HepG2 (cell line): Measurements from ENCODE around the gene STK11. TPM values are rescaled to one million over a fixed set of nuclear protein-coding genes. Genes with fewer than 3 reads are reported as not detected.
A peak's percentile ranks its signal among the peaks of the same experiment; 100 is the strongest.

ENCODE experiments used
- ASH2L ChIP-seq: fragments of 300-600, 200-600 bp; sonication (generic); IDR thresholded peaks from 2 replicates; pipeline ENCODE4 v1.7.0; 2017; ENCODE audit warnings: low read depth, mild to moderate bottlenecking, moderate library complexity, mixed read lengths, low read length; ENCODE audit not compliant: insufficient read length
- ATAD3A ChIP-seq: sonication (generic); formaldehyde crosslinking; IDR thresholded peaks from 2 replicates; pipeline ENCODE4 v1.4.0; 2020; ENCODE audit warnings: missing genetic modification reagents
- ATF6 ChIP-seq: sonication (generic); formaldehyde crosslinking; conservative IDR thresholded peaks from 2 replicates; pipeline ENCODE4 v1.4.0; 2020; ENCODE audit warnings: missing genetic modification reagents
- ATM ChIP-seq: fragments of 450-650 bp; IDR thresholded peaks from 2 replicates; pipeline ENCODE4 v1.7.1; 2017; ENCODE audit warnings: mild to moderate bottlenecking, borderline replicate concordance
- ELF1 ChIP-seq: sonication (generic); formaldehyde crosslinking; IDR thresholded peaks from 2 replicates; pipeline ENCODE4 v1.4.0; 2020; ENCODE audit warnings: missing genetic modification reagents
- FOXA3 ChIP-seq: IDR thresholded peaks from 2 replicates; pipeline ENCODE4 v1.6.1; 2016; ENCODE audit warnings: missing genetic modification reagents, missing compliant biosample characterization
- HNRNPH1 ChIP-seq: fragments of 200-400 bp; formaldehyde crosslinking; optimal IDR thresholded peaks from 2 replicates; pipeline ENCODE3; 2017; ENCODE audit warnings: mild to moderate bottlenecking, low read depth, low read length
- HNRNPL ChIP-seq: fragments of 200-400 bp; formaldehyde crosslinking; IDR thresholded peaks from 2 replicates; pipeline ENCODE4 v1.6.1; 2017; ENCODE audit warnings: mild to moderate bottlenecking, low read depth, low read length
- MBD4 ChIP-seq: IDR thresholded peaks from 2 replicates; pipeline ENCODE4 v1.6.1; 2012; ENCODE audit warnings: low read length, inconsistent platforms, borderline replicate concordance
- MIER3 ChIP-seq: IDR thresholded peaks from 2 replicates; pipeline ENCODE4 v1.6.1; 2016; ENCODE audit warnings: missing compliant biosample characterization, borderline replicate concordance
- NR2F2 ChIP-seq: IDR thresholded peaks from 2 replicates; pipeline ENCODE4 v1.6.1; 2012; ENCODE audit warnings: low read depth, inconsistent platforms, borderline replicate concordance
- PATZ1 ChIP-seq: sonication (generic); formaldehyde crosslinking; IDR thresholded peaks from 2 replicates; pipeline ENCODE4 v1.4.0; 2020; ENCODE audit warnings: missing genetic modification reagents
- PRPF4 ChIP-seq: fragments of 200-400 bp; formaldehyde crosslinking; IDR thresholded peaks from 2 replicates; pipeline ENCODE4 v1.6.1; 2016; ENCODE audit warnings: low read length, low read depth; ENCODE audit not compliant: poor library complexity, severe bottlenecking
- REST ChIP-seq, 2 experiments: IDR thresholded peaks; 2 replicates each; pipeline ENCODE4 v1.6.1; 2011 to 2012; ENCODE audit warnings: low read length in 2 of 2, borderline replicate concordance in 1 of 2, low read depth in 1 of 2, mild to moderate bottlenecking in 1 of 2, moderate library complexity in 1 of 2
- SOX6 ChIP-seq, 2 experiments: fragments of 450-650 bp in 1 of 2; sonication (generic) in 1 of 2; formaldehyde crosslinking in 1 of 2; IDR thresholded peaks; 2 replicates each; pipeline versions ENCODE4 v1.4.0 to v1.6.1; 2017 to 2020; ENCODE audit warnings: antibody characterized with exemption in 1 of 2, mild to moderate bottlenecking in 1 of 2, missing genetic modification reagents in 1 of 2
- SSRP1 ChIP-seq: IDR thresholded peaks from 2 replicates; pipeline ENCODE4 v1.6.1; 2016; ENCODE audit warnings: control low read depth
- THAP8 ChIP-seq: sonication (generic); formaldehyde crosslinking; IDR thresholded peaks from 2 replicates; pipeline ENCODE4 v1.5.1; 2020; ENCODE audit warnings: missing genetic modification reagents, mild to moderate bottlenecking, borderline replicate concordance
- ZNF234 ChIP-seq: sonication (generic); formaldehyde crosslinking; conservative IDR thresholded peaks from 2 replicates; pipeline ENCODE4 v1.5.1; 2020; ENCODE audit warnings: mild to moderate bottlenecking, missing genetic modification reagents
- ZNF3 ChIP-seq: IDR thresholded peaks from 2 replicates; pipeline ENCODE4 v1.7.0; 2017; ENCODE audit warnings: inconsistent platforms
- ZNF567 ChIP-seq: sonication (generic); formaldehyde crosslinking; IDR thresholded peaks from 2 replicates; pipeline ENCODE4 v1.8.1; 2023; ENCODE audit warnings: mild to moderate bottlenecking, missing genetic modification reagents, borderline replicate concordance
- ZNF678 ChIP-seq: sonication (generic); formaldehyde crosslinking; IDR thresholded peaks from 2 replicates; pipeline ENCODE4 v1.4.0; 2020; ENCODE audit warnings: mild to moderate bottlenecking, missing genetic modification reagents
- polyA plus RNA-seq, 8 experiments: library from polyadenylated mRNA; depleted of rRNA in 3 of 8; stranded (reverse) in 7 of 8; unstranded in 1 of 8; fragments of >200 nt; fragmentation: Illumina TruSeq in 4 of 8; extraction: Trizol in 4 of 8; gene quantifications; 2 replicates each; pipeline versions ENCODE4 v1.2.1 to v1.2.3, GENCODE V29; 2011 to 2016; ENCODE audit warnings: low read depth in 4 of 8, missing spikeins in 1 of 8, mixed read lengths in 1 of 8; ENCODE audit not compliant: insufficient read depth in 1 of 8
- total RNA-seq, 5 experiments: library from RNA; depleted of rRNA; stranded (reverse); fragments of >200 nt; fragmentation: Illumina TruSeq; extraction: Trizol; gene quantifications; 2 replicates each; pipeline ENCODE4 v1.2.3, GENCODE V29; 2016; ENCODE audit warnings: low read depth in 1 of 5

Gene STK11
- total and polyA plus RNA-seq, 2 of the 13 experiments (the other 11 are each of a cell fraction or from before 2014, with no cell fraction given) = 27.5 to 43.6 TPM

- TF ChIP-seq ASH2L (no peak), PRPF4 (peak; percentile 79), ZNF3 (CRISPR knock-in tag) (no peak), ELF1 (CRISPR knock-in tag) (no peak), SSRP1 (CRISPR knock-in tag) (no peak; the same call in 1 of the 2 replicates), FOXA3 (CRISPR knock-in tag) (no peak), HNRNPL (peak; percentile 75), ZNF567 (CRISPR knock-in tag) (peak; percentile 51; the same call in 1 of the 2 replicates), HNRNPH1 (no peak), NR2F2 (no peak), THAP8 (CRISPR knock-in tag) (peak; percentile 6; the same call in 1 of the 2 replicates), ZNF678 (CRISPR knock-in tag) (peak; percentile 37; the same call in 1 of the 2 replicates), MBD4 (no peak), MIER3 (CRISPR knock-in tag) (peak; percentile 11; the same call in 1 of the 2 replicates), ATM (no peak), SOX6 (IDR thresholded peaks at IDR 0.05) (no peak), SOX6 (CRISPR knock-in tag; IDR thresholded peaks at IDR 0.05) (no peak), REST (IDR thresholded peaks at IDR 0.05; ENCODE audit: borderline replicate concordance in 1 of 2, low read depth in 1 of 2, low read length in 2 of 2) (no peak), ATAD3A (CRISPR knock-in tag) (no peak), PATZ1 (CRISPR knock-in tag) (no peak), ZNF234 (CRISPR knock-in tag) (no peak), ATF6 (CRISPR knock-in tag) (0 out of 2 replicates have a peak, but pooled peaks have one; percentile 19)
These were observed 38.5 kb downstream of the STK11 start (continued) for GRCh38 chr19:1243768-1244692.
